ENCODE measurements around the gene GALNT18.

- no peak for TF ChIP-seq EZH2 (IDR thresholded peaks at IDR 0.05; ENCODE audit: low read length)
- TF ChIP-seq CTCF (optimal IDR thresholded peaks at IDR 0.05 in 1 of 3, IDR thresholded peaks at IDR 0.05 in 1 of 3, conservative IDR thresholded peaks at IDR 0.05 in 1 of 3; ENCODE audit: extremely low read depth in 1 of 3, insufficient read depth in 2 of 3, low read length in 3 of 3), result no peak
Observed at GRCh38 chr11:11270236-11270775, 351.5 kb downstream of the GALNT18 start.

Data from keratinocyte (primary cell).